Large intestine (tissue), 3 donors: ENCODE data around the gene C1QTNF3. TPM values are rescaled to one million over a fixed set of nuclear protein-coding genes. Genes with fewer than 3 reads are reported as not detected.
A peak's percentile ranks its signal among the peaks of the same experiment; 100 is the strongest.

ENCODE experiments used
- DNase-seq, 2 donors: peaks; one replicate each; pipeline versions ENCODE4 v3.0.0 to v3.0.0-alpha.2; 2013
- H3K27ac ChIP-seq: one replicate; pipeline ENCODE4 v1.5.1; 2013; ENCODE audit warnings: low read length
- H3K27me3 ChIP-seq: 2 replicates; pipeline ENCODE4 v1.6.1; 2013; ENCODE audit warnings: low read length; ENCODE audit not compliant: control insufficient read depth, insufficient read depth
- H3K36me3 ChIP-seq: 2 replicates; pipeline ENCODE4 v1.6.1; 2013; ENCODE audit warnings: low read length; ENCODE audit not compliant: control insufficient read depth, insufficient read depth
- H3K4me1 ChIP-seq: one replicate; pipeline ENCODE4 v1.6.1; 2013; ENCODE audit warnings: low read length; ENCODE audit not compliant: control insufficient read depth, insufficient read depth
- H3K4me3 ChIP-seq: one replicate; pipeline ENCODE4 v1.5.1; 2013; ENCODE audit warnings: low read length
- H3K9me3 ChIP-seq: one replicate; pipeline ENCODE4 v1.6.1; 2013; ENCODE audit warnings: mild to moderate bottlenecking, low read depth, low read length, moderate library complexity; ENCODE audit not compliant: control insufficient read depth
- WGBS: methylation state at CpG from one replicate; pipeline ENCODE4 v1.1.5; 2013; ENCODE audit warnings: low lambda C conversion rate; ENCODE audit not compliant: insufficient coverage; 5-methylcytosine and 5-hydroxymethylcytosine counted together
- polyA plus RNA-seq: library from polyadenylated mRNA; unstranded; fragments of 120-200 nt; gene quantifications from one replicate; pipeline ENCODE4 v1.2.1, GENCODE V29; 2013

The C1QTNF3 gene
- polyA plus RNA-seq, 1 donor, result 35.6 TPM

- H3K9me3 ChIP-seq, result no peaks in the 10 kb centered on the region
- WGBS, result 95% methylated on average over 3 of the region's 3 CpGs
- H3K4me1 ChIP-seq, result peaks cover under 1% of the 10 kb centered on the region
- H3K27ac ChIP-seq, result no peak overlapping the region
- DNase-seq, result no peak
- peaks cover 24% of the 10 kb centered on the region for H3K36me3 ChIP-seq
- H3K27me3 ChIP-seq, result no peaks in the 10 kb centered on the region
- H3K4me3 ChIP-seq, result no peak overlapping the region
Observed at GRCh38 chr5:34028349-34028748, 14.7 kb downstream of the C1QTNF3 start.

GRCh38 chr5:34026089-34026761 is 16.8 kb downstream of the C1QTNF3 start:
- Histone ChIP-seq H3K4me1 (peaks cover 11% of the 10 kb centered on the region), H3K4me3 (no peak overlapping the region), H3K9me3 (no peaks in the 10 kb centered on the region), H3K27ac (no peak overlapping the region), H3K36me3 (peaks cover 20% of the 10 kb centered on the region), H3K27me3 (no peaks in the 10 kb centered on the region)
- DNase-seq, result no peak
- WGBS, result 100% methylated on average over 1 of the region's 9 CpGs

- Histone ChIP-seq H3K27me3 (no peaks in the 10 kb centered on the region), H3K4me1 (peaks cover 30% of the 10 kb centered on the region), H3K9me3 (no peaks in the 10 kb centered on the region), H3K36me3 (peaks cover 18% of the 10 kb centered on the region), H3K27ac (peak overlapping the region; percentile 84), H3K4me3 (no peak overlapping the region)
- no CpG with 5 or more reads among the region's 2 CpGs for WGBS
- no peak for DNase-seq
Observed at GRCh38 chr5:34022121-34022705, 20.8 kb downstream of the C1QTNF3 start.

- WGBS, result no CpG with 5 or more reads among the region's 2 CpGs
- peaks cover 35% of the 10 kb centered on the region for H3K4me1 ChIP-seq
- H3K27ac ChIP-seq, result peak overlapping the region; percentile 84
- DNase-seq, result peak in 1 of 2 donors; percentile 54
- peaks cover 17% of the 10 kb centered on the region for H3K36me3 ChIP-seq
- no peaks in the 10 kb centered on the region for H3K9me3 ChIP-seq
- H3K4me3 ChIP-seq, result no peak overlapping the region
- H3K27me3 ChIP-seq, result no peaks in the 10 kb centered on the region
Observed at GRCh38 chr5:34021334-34021733, 21.7 kb downstream of the C1QTNF3 start.

GRCh38 chr5:34020726-34021125 is 22.3 kb downstream of the C1QTNF3 start:
- no CpG with 5 or more reads among the region's 1 CpG for WGBS
- peak; percentile 66 to 80 for DNase-seq
- no peaks in the 10 kb centered on the region for H3K27me3 ChIP-seq
- H3K4me1 ChIP-seq, result peaks cover 41% of the 10 kb centered on the region
- H3K36me3 ChIP-seq, result peaks cover 13% of the 10 kb centered on the region
- H3K27ac ChIP-seq, result peak overlapping the region; percentile 84
- no peak overlapping the region for H3K4me3 ChIP-seq
- no peaks in the 10 kb centered on the region for H3K9me3 ChIP-seq

GRCh38 chr5:34017254-34017653 is 25.8 kb downstream of the C1QTNF3 start:
- peak overlapping the region; percentile 16 for H3K27ac ChIP-seq
- DNase-seq, result no peak
- H3K4me1 ChIP-seq, result peaks cover 47% of the 10 kb centered on the region
- H3K36me3 ChIP-seq, result no peaks in the 10 kb centered on the region
- WGBS, result no CpG with 5 or more reads among the region's 2 CpGs
- no peaks in the 10 kb centered on the region for H3K27me3 ChIP-seq
- no peaks in the 10 kb centered on the region for H3K9me3 ChIP-seq
- no peak overlapping the region for H3K4me3 ChIP-seq

- H3K27me3 ChIP-seq, result no peaks in the 10 kb centered on the region
- peaks cover 42% of the 10 kb centered on the region for H3K4me1 ChIP-seq
- 77% methylated on average over 2 of the region's 2 CpGs for WGBS
- H3K36me3 ChIP-seq, result no peaks in the 10 kb centered on the region
- H3K27ac ChIP-seq, result peak overlapping the region; percentile 68
- no peaks in the 10 kb centered on the region for H3K9me3 ChIP-seq
- no peak overlapping the region for H3K4me3 ChIP-seq
- DNase-seq, result peak in 1 of 2 donors; percentile 19
Observed at GRCh38 chr5:34016750-34017149, 26.3 kb downstream of the C1QTNF3 start.

GRCh38 chr5:34016222-34016621 is 26.8 kb downstream of the C1QTNF3 start:
- Histone ChIP-seq H3K27ac (peak overlapping the region; percentile 68), H3K4me1 (peaks cover 39% of the 10 kb centered on the region), H3K36me3 (no peaks in the 10 kb centered on the region), H3K9me3 (no peaks in the 10 kb centered on the region), H3K27me3 (no peaks in the 10 kb centered on the region), H3K4me3 (no peak overlapping the region)
- WGBS, result 57% methylated on average over 1 of the region's 5 CpGs
- DNase-seq, result peak in 1 of 2 donors; percentile 21

- Histone ChIP-seq H3K9me3 (no peaks in the 10 kb centered on the region), H3K4me1 (peaks cover 35% of the 10 kb centered on the region), H3K36me3 (no peaks in the 10 kb centered on the region), H3K27me3 (no peaks in the 10 kb centered on the region), H3K27ac (peak overlapping the region; percentile 68), H3K4me3 (no peak overlapping the region)
- WGBS, result no CpG with 5 or more reads among the region's 4 CpGs
- DNase-seq, result peak; percentile 61 to 82
Observed at GRCh38 chr5:34015120-34015822, 27.7 kb downstream of the C1QTNF3 start.

GRCh38 chr5:34014626-34015025 is 28.4 kb downstream of the C1QTNF3 start:
- no peaks in the 10 kb centered on the region for H3K27me3 ChIP-seq
- H3K36me3 ChIP-seq, result no peaks in the 10 kb centered on the region
- H3K9me3 ChIP-seq, result no peaks in the 10 kb centered on the region
- H3K4me1 ChIP-seq, result peaks cover 34% of the 10 kb centered on the region
- peak in 1 of 2 donors; percentile 52 for DNase-seq
- peak overlapping the region; percentile 68 for H3K27ac ChIP-seq
- no peak overlapping the region for H3K4me3 ChIP-seq
- 38% methylated on average over 1 of the region's 2 CpGs for WGBS
